Measurements from ENCODE around the gene CERK. TPM values are rescaled to one million over a fixed set of nuclear protein-coding genes. Genes with fewer than 3 reads are reported as not detected.

CERK gene
- total and polyA plus RNA-seq, 2 of the 13 experiments (the other 11 are each of a cell fraction or from before 2014, with no cell fraction given): 40.3 to 41.9 TPM

- no peak for TF ChIP-seq E2F5 (CRISPR knock-in tag; conservative IDR thresholded peaks at IDR 0.05)
- no peak for TF ChIP-seq CEBPZ (IDR thresholded peaks at IDR 0.05; ENCODE audit: low read length)
- no peak for TF ChIP-seq DMTF1 (CRISPR knock-in tag; IDR thresholded peaks at IDR 0.05)
- TF ChIP-seq ZC3H13 (CRISPR knock-in tag; IDR thresholded peaks at IDR 0.05): peak; percentile 39; the same call in 1 of the 2 replicates
- no peak for TF ChIP-seq ZNF562 (CRISPR knock-in tag; IDR thresholded peaks at IDR 0.05; ENCODE audit: borderline replicate concordance)
- TF ChIP-seq HDAC1 (CRISPR knock-in tag; IDR thresholded peaks at IDR 0.05): peak; percentile 96
- peak; percentile 90 for TF ChIP-seq FOXO1 (CRISPR knock-in tag; IDR thresholded peaks at IDR 0.05)
- peak; percentile 53; the same call in 1 of the 2 replicates for TF ChIP-seq IRX3 (CRISPR knock-in tag; IDR thresholded peaks at IDR 0.05; ENCODE audit: borderline replicate concordance, low read depth)
- TF ChIP-seq PCBP1 (IDR thresholded peaks at IDR 0.05; ENCODE audit: borderline replicate concordance, low read depth, low read length): no peak
- TF ChIP-seq ZNF660 (CRISPR knock-in tag; IDR thresholded peaks at IDR 0.05; ENCODE audit: borderline replicate concordance, low read depth): no peak
- no peak for TF ChIP-seq CHD2 (IDR thresholded peaks at IDR 0.05; ENCODE audit: low read depth, low read length)
- TF ChIP-seq SNAPC4 (CRISPR knock-in tag; IDR thresholded peaks at IDR 0.05): no peak
- peak; percentile 42; the same call in 1 of the 2 replicates for TF ChIP-seq HNF4G (IDR thresholded peaks at IDR 0.05; ENCODE audit: borderline replicate concordance, low read depth, low read length)
- TF ChIP-seq HNF4G (CRISPR knock-in tag; IDR thresholded peaks at IDR 0.05; ENCODE audit: borderline replicate concordance, low read depth): peak; percentile 86
- peak; percentile 17; the same call in 1 of the 2 replicates for TF ChIP-seq ZNF225 (CRISPR knock-in tag; IDR thresholded peaks at IDR 0.05)
- TF ChIP-seq KDM4B (CRISPR knock-in tag; IDR thresholded peaks at IDR 0.05): no peak; the same call in 1 of the 2 replicates
- TF ChIP-seq SP2 (CRISPR knock-in tag; IDR thresholded peaks at IDR 0.05): no peak
These were observed 99.2 kb downstream of the CERK start (continued) for GRCh38 chr22:46638601-46639431.

All from HepG2 (cell line).